Left ventricle myocardium superior (tissue), 1 donor: ENCODE data around the gene SUCO. TPM values are rescaled to one million over a fixed set of nuclear protein-coding genes. Genes with fewer than 3 reads are reported as not detected.
"Not testable (repeated sequence)": the region's sequence is repeated elsewhere in the genome, so short reads cannot be mapped to it uniquely, and the experiment has no call there.

Source experiments
- ATAC-seq: fragments of 200-7000 bp; cut with Tn5 transposase; one replicate; pipeline ENCODE4 v1.9.1; 2020; ENCODE audit warnings: mild to moderate bottlenecking, moderate library complexity
- DNase-seq: peaks from one replicate; pipeline ENCODE4 v3.0.0-alpha.2; 2020
- intact Hi-C: fragments of 100-400 bp; cut with micrococcal nuclease; formaldehyde crosslinking; loops from one replicate; pipeline ENCODE4 v1.11.0; 2022
- total RNA-seq: library from RNA; stranded (reverse); fragmentation: NEBNext Ultra II Directional; extraction: Animal tissue kit (Norgen Biotek cat#: 25700); gene quantifications from one replicate; pipeline ENCODE4 v1.2.1, GENCODE V29; 2021
- donor health status: DM: no; HTN: yes; CAD: no; lungs with severe emphysema.

The SUCO gene
- total RNA-seq, 1 donor from 2014 or later = 19.1 TPM

DNA sequence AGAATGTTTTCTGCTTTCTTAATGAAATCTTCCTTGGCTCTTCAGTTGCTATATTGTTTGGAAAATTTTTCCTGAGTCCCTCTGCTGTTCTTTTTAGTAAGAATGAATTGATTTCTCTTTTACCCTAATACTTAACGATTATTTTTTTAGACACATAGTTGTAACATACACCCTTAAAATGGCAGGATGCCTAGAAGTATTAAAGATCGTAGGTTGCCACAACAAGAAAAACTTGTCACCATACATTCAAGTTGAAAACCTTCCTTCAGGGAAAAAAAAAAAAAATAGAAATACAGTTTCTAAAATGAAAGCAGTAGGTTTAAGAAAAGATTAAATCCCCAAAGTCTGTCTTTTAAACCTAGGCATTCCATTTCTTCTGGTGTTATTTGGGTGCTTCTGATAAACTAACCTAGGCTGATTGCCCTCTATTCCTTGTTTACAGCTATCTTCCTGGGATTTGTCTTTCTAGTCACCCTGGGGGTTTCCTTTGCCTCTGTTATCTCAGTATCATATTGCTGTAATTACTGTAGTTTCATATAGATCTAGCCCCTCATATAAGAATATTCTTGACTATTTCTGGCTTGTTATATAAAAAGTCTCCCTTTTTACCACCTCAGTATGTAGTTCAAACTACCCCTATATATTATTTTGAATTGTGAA lies 16.8 kb downstream of the SUCO start:
- DNase-seq (no peak), ATAC-seq (no peak)
- intact Hi-C loops = no loop called here

DNA sequence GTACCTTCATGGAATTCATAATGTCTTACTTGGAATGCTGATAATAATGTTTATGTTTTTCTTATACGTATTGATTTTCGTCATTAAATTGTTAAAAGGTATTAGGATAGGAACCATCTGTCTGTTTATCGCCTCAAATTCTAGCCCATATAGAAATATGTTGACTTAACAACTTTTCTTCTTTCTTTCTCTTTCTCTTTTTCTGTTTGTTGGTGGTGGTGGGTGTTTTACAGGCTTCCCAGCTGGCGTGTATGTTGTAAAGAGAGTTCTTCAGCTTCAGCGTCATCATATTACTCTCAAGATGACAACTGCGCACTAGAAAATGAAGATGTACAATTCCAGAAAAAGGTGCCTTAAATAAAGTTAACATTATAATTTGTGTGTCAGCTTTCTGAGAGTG lies 18.3 kb downstream of the SUCO start:
- DNase-seq = no peak
- no peak for ATAC-seq
- intact Hi-C loops = no loop called here

DNA sequence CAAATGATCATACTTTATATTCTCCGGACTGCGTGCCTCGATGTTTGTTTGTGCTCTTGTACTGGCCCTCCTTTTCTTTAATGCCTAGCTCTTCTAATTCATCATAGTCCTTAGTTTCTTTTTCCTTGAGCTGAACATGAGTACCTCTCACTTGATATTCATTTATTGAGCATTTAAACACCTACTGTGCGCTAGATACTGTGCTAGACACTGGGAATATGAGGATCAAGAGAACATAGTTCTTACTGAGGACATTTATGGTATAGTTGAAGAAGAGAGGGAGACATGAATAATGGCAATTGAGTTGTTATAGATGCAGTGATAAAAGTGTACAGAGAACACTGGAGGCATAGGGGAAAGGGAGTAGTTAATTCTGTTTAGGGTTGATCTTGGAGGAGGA lies 22.0 kb downstream of the SUCO start:
- DNase-seq = no peak
- intact Hi-C loops = no loop called here

DNA sequence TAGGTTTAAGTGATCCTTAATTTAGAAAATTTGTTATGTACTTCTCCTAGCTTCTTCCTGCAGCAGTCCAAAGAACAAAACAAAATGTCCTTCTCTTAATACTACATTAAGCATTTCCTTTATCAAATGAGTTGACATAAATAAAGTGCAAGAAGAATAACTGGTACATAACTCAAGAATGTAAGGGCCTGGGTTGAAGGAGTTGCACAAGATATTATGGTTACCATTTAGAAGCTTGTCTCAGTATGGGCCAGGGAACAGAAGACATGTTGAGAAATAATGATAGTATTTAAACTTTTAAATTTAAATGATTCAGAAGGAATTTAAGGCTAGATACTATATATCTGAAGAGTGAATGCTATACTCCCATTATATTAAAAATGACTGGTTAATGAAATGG lies 23.5 kb downstream of the SUCO start:
- intact Hi-C loops = no loop called here
- DNase-seq = no peak
- ATAC-seq = no peak

More for the DNA sequence above, 22.0 kb downstream of the SUCO start:
- no peak for ATAC-seq

DNA sequence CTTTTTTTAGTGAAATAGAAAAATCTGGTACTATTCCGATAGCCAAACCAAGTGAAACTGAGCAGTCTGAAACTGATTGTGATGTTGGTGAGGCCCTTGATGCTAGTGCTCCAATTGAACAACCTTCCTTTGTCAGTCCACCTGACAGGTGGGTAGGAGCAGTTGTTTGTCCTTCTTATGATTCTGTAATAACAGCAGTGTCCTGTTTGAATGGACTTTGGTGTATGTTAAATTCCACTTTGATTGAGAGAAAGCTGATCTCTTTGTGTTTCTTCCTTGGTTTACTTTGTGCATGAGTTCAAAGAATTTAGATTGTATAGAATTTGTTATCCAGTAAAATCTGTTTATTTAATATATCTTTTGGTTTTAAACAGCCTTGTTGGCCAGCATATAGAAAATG lies 24.3 kb downstream of the SUCO start:
- DNase-seq (no peak), ATAC-seq (no peak)
- intact Hi-C loops = no loop called here

DNA sequence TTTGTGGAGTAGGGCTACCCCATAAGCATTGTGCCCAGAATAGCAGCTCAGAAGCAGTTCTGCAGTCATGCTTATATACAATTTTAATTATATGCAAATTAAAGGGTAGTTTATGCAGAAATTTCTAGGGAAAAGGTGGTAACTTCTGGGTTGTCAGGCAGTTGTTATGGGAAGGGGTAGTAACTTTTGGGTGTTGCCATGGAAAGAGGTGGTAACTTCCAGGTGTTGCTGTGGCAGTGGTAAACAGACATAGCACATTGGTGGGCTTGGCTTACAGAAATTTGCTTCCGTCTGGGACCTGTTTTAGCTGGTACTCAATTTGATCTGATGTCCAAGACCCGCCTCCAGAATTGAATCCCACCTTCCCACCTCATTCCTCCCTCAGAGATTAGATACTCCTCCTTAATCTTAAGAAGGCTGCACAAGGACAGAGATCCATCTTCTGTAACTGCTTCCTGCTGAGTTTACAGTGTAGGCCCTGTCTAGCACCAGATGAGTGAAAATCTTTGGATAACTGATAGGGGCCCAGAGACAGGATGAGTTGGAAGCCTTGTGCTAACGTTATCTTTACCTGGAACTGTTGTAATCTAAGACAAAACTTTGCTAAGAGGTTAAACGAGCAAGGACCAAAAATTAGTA lies 26.7 kb downstream of the SUCO start:
- DNase-seq (no peak), ATAC-seq (no peak)
- intact Hi-C loops = no loop called here

DNA sequence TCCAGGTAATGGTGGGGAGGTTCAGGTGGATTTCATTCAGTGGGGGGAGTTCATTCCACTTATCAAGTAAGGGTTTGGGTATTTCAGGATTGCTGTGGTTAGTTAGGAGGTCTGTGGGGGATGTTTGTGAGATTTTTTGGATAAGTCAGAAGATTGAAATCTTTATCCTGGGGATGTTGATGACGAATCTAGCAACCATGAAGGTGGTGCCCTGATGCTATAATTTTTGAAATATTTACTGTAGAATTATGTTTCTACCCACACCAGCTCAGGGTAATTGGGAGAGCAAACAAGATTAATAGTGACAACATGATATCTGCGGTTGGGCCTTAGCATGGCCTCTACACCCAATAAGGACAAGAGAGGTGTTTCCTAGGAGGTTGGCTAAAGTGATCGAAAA lies 28.3 kb downstream of the SUCO start:
- ATAC-seq = no peak
- no peak for DNase-seq
- intact Hi-C loops = no loop called here

DNA sequence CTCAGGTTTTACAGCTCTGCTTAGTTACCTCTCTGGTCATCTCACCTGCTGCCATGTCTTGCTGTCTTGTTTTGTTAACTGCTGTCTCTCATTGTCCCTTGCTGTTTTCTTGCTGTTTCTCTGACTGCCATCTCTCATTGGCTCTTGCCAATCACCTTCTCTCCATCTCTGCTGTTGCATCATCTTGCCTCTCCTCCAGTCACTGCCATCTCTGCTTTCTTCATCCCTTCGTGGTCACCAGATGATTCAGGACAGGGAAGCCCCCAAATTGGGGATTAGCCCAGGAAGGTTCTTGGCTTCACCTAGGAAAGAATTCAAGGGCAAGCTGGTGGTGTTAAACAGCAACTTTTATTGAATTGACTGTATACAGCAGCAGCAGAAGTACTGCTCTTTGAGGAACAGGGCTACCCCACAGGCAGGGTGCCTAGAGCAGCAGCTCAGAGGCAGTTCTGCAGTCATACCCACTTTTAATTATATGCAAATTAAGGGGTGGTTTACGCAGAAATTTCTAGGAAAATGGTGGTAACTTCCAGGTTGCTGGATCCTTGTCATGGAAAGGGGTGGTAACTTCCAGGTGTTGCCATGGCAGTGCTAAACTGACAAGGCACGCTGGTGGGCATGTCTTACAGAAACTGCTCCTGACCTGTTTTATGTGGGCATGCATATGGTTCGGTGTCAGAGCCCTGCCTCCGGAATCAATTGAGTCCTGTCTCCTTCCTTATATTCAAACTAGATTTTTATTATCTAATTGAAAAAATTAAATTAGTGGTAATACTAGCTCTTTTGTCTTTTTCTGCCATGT lies 33.4 kb downstream of the SUCO start:
- ATAC-seq (no peak), DNase-seq (no peak)
- intact Hi-C loops = no loop called here

DNA sequence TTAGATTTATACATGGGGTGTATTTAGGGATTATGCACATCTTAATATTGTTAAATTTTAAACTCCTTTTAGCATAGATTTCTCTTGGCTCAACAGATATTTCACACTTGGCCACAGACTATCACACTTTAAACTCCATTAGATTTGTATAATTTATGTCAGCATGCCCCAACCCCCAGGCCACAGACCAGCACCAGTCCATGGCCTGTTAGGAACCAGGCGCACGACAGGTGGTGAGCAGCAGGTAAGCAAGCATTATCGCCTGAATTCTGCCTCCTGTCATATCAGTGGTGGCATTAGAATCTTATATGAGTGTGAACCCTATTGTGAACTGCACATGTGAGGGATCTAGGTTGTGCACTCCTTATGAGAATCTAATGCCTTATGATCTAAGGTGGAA lies 34.8 kb downstream of the SUCO start:
- DNase-seq (no peak), ATAC-seq (no peak)
- intact Hi-C loops = no loop called here

DNA sequence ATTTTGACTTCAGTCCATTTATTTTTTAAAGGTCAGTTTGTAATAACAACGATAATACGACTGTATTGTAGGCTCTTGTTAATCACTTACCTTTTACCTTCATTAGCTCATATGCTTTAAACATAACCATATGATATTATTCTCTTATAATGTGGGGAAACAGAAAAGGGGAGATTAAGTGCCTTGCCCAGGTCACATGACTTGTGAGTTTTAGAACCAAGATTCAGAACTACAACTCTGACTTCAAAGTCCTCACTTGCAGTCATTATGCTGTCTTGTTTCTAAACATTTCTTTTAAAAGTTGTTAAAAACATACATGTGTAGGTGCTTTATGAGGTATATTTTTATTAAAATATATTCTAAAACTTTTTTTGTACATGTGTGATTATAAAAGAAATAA lies 41.1 kb downstream of the SUCO start:
- no peak for DNase-seq
- ATAC-seq = no peak
- intact Hi-C loops = no loop called here

DNA sequence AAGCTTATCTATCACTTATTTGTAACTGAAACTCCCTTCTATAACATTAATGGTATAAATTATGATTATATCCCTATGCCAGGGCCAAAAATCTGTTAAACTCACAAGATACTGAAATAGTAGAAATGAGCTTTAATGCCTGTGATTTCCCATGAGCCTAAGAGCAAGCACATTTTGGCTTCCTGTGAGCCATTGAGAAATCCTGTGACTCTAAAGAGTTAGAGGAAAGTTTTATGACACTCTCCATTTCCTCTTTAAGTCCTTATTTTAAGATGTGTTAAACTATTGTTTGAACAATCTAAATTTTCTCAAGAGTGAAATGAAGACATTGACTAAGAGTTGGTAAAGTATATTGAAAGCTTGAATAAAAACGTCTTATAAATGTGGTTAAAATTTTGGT lies 45.6 kb downstream of the SUCO start:
- intact Hi-C loops = no loop called here
- no peak for DNase-seq
- ATAC-seq = no peak

DNA sequence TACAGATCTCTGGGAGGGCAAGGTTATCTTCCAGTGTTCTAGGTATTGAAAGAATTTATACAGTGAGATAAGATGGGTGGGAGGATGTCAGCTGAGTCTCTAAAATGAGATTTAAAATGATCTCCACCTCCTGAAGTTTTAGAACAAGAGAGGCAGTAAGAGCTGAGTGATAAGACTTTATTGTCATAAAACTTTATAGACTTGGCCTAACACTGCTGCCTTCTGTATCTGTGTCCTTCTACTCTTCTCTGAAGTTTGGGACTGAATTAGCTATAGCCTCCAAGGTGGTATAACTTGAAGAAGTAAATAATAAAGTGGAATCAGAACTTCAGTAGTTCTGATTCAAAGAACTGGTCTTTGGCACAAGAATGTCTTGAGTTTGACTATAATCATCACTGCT lies 48.3 kb downstream of the SUCO start:
- intact Hi-C loops = no loop called here
- ATAC-seq (no peak), DNase-seq (no peak)

DNA sequence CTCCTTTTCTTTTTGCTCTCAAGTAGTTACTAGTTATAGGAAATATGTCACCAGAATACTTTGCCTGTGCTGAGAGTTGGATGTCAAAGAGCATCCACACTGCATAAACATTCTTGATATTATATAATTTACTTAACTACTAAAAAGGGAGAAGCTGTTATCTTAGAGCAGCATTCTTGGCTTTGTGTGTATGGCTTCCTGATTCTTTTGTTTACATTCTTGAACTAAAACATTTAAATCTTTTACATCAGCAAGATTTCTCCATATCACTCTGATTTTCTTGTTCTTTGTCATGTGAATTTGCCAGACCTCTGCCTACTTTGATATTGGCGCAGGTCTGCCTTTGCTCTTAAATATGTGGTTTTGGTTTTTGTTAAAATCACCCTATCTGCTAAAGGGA lies 48.8 kb downstream of the SUCO start:
- no peak for DNase-seq
- intact Hi-C loops = no loop called here
- ATAC-seq = no peak

DNA sequence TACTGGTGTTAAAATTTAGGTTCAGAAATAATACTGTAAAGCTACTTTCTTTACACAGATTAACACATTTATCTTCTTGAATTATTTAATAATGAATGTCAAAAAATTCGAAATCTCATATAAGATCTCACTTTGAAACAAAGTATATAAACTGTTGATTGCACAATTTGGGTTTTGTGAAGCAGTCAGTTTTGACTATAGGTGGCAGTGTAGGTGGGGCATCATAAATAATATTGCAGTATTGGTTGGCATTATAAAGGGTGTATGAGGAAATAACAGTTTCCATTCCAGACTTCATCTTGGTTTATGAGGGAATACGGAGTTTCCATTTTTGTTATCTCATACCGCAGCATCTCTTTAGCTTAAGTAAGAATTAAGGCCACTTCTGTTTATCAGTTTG lies 49.9 kb downstream of the SUCO start:
- no peak for ATAC-seq
- no peak for DNase-seq
- intact Hi-C loops = no loop called here

DNA sequence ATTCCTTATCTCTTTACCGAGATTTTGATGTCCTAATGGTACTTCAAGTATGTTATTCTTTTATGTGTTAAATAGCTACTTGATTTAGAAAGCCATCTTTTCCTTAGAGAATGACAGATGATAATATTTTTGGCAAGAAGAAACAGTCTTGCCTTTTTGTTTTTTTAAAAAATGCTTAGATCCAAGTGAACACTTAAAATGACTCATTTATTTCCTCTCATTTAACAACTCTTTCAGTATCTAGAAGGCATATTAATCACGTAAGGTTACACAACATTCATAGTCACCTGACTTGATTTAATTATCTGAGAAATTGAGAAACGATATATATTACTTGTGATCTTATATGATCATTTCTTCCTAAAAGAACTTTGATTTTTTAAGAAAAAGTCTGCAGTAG lies 52.4 kb downstream of the SUCO start:
- no peak for ATAC-seq
- DNase-seq = no peak
- intact Hi-C loops = no loop called here

DNA sequence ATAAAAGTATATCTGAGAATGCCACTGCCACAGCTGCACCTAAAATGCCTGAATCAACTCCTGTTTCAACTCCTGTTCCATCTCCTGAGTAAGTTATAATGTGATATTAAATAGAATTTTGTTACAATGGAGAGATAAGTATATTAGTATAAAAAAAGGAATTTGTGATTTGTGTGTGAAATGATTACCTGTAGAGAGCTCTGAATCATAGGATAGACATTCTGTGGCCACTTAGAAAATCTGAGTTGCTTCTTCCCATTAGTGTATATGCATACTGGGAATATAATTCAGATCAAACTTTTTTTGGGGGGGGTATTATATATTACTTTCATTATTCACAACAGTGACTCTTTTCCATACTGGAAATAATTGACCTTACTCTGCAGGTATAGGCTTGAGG lies 52.9 kb downstream of the SUCO start:
- no peak for DNase-seq
- no peak for ATAC-seq
- intact Hi-C loops = no loop called here

DNA sequence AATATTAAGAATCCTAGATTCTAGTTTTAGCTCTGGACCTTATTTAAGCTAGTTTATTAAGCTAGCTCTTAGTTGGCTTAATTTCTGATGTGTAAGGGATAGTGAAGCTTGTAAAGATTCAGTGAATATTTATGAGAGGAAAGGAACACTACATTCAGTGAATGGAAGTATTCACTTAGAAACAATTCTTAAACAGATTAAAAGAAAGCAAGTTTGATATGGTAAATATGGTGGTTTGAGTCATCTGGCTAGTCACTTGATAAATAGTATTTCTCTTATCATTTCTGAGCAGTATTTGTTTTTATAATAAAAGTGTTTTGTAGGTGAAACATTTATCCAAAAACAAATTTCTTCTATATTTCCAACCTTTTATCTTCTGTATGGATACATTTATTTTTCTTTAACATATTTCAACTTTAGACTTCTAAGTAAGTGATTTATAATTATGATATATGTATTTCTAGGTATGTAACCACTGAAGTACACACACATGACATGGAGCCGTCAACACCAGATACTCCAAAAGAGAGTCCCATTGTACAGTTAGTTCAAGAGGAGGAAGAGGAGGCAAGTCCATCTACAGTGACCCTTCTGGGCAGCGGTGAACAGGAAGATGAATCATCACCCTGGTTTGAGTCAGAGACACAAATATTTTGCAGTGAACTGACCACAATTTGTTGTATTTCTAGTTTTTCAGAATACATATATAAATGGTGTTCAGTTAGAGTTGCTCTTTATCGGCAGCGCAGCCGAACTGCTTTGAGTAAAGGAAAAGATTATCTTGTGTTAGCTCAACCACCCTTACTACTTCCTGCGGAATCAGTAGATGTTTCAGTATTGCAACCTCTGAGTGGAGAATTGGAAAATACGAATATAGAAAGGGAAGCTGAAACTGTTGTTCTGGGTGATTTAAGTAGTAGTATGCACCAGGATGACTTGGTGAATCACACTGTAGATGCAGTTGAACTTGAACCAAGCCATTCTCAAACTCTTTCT lies 55.6 kb downstream of the SUCO start:
- ATAC-seq = no peak
- intact Hi-C loops = no loop called here
- no peak for DNase-seq

DNA sequence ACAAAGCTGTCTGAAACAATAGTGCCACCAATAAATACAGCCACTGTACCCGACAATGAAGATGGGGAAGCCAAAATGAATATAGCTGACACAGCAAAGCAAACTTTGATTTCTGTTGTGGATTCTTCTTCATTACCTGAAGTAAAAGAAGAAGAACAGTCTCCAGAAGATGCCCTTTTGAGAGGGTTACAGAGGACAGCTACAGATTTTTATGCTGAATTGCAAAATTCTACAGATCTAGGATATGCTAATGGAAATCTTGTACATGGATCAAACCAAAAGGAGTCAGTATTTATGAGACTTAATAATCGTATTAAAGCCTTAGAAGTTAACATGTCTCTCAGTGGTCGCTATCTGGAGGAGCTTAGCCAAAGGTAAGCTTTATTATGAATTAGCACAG lies 56.6 kb downstream of the SUCO start:
- ATAC-seq = no peak
- intact Hi-C loops = no loop called here
- no peak for DNase-seq

DNA sequence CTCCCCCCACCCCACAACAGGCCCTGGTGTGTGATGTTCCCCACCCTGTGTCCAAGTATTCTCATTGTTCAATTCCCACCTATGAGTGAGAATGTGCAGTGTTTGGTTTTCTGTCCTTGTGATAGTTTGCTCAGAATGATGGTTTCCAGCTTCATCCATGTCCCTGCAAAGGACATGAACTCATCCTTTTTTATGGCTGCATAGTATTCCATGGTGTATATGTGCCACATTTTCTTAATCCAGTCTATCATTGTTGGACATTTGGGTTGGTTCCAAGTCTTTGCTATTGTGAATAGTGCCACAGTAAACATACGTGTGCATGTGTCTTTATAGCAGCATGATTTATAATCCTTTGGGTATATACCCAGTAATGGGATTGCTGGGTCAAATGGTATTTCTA lies 58.5 kb downstream of the SUCO start:
- ATAC-seq, DNase-seq, intact Hi-C loops: not testable (repeated sequence)
